DND-41 (cell line): ENCODE data around the gene PDS5A.
"Not testable (repeated sequence)": the region's sequence is repeated elsewhere in the genome, so short reads cannot be mapped to it uniquely, and the experiment has no call there.

Experiments used
- EZH2 ChIP-seq: IDR thresholded peaks from 3 replicates; pipeline ENCODE4 v1.6.1; 2012; ENCODE audit warnings: borderline replicate concordance, low read depth, mild to moderate bottlenecking, moderate library complexity, low read length, inconsistent platforms; ENCODE audit not compliant: severe bottlenecking
- TF ChIP-seq, protein P1 (sequence below): IDR thresholded peaks from 2 replicates; pipeline ENCODE4 v1.5.1; 2012; ENCODE audit warnings: borderline replicate concordance, low read length, moderate library complexity, mild to moderate bottlenecking; ENCODE audit not compliant: poor library complexity, severe bottlenecking; ENCODE audit errors: extremely low read depth

DNA sequence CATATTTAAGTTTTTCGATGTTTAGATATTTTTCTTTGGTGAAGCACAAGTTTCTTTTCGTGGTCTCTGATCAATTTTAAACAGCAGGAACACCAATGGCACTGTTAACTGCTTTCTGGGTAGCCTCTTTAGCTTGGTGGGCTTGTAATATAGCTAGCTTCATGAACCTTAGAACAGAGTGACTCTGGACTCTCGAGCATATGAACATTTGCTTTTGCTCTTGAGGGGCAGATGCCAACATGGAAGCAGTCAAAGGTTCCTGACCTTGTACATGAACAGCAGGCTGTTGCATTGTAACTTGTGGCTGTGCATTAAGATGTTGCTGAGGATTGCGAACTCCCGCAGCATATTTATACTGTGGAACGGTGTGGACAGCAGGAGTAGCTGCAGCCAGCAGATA lies 4.7 kb downstream of the PDS5A start:
- TF ChIP-seq, protein P1, sequence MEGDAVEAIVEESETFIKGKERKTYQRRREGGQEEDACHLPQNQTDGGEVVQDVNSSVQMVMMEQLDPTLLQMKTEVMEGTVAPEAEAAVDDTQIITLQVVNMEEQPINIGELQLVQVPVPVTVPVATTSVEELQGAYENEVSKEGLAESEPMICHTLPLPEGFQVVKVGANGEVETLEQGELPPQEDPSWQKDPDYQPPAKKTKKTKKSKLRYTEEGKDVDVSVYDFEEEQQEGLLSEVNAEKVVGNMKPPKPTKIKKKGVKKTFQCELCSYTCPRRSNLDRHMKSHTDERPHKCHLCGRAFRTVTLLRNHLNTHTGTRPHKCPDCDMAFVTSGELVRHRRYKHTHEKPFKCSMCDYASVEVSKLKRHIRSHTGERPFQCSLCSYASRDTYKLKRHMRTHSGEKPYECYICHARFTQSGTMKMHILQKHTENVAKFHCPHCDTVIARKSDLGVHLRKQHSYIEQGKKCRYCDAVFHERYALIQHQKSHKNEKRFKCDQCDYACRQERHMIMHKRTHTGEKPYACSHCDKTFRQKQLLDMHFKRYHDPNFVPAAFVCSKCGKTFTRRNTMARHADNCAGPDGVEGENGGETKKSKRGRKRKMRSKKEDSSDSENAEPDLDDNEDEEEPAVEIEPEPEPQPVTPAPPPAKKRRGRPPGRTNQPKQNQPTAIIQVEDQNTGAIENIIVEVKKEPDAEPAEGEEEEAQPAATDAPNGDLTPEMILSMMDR, result not testable (repeated sequence)
- TF ChIP-seq EZH2, result not testable (repeated sequence)
